ENCODE data around the gene MIR17HG.

GRCh38 chr13:91331047-91331915, 16.2 kb upstream of the MIR17HG start:
- TF ChIP-seq CTCF (conservative IDR thresholded peaks at IDR 0.05) (no peak), EZH2 (IDR thresholded peaks at IDR 0.05; ENCODE audit: low read depth) (no peak)
